ENCODE results near the gene ZNF35.

The ZNF35 gene

GRCh38 chr3:44685128-44685800 lies 36.7 kb downstream of the ZNF35 start:
- peak; percentile 32 for DNase-seq

GRCh38 chr3:44687898-44688297 lies 39.4 kb downstream of the ZNF35 start:
- no peak for DNase-seq
